GM19238 (cell line): ENCODE results near the gene C19orf33.
"Not testable (repeated sequence)": the region's sequence is repeated elsewhere in the genome, so short reads cannot be mapped to it uniquely, and the experiment has no call there.

Source experiments
- DNase-seq: peaks from one replicate; pipeline ENCODE4 v3.0.0; 2011; ENCODE audit warnings: low spot score; ENCODE audit not compliant: insufficient read length

The C19orf33 gene

DNA sequence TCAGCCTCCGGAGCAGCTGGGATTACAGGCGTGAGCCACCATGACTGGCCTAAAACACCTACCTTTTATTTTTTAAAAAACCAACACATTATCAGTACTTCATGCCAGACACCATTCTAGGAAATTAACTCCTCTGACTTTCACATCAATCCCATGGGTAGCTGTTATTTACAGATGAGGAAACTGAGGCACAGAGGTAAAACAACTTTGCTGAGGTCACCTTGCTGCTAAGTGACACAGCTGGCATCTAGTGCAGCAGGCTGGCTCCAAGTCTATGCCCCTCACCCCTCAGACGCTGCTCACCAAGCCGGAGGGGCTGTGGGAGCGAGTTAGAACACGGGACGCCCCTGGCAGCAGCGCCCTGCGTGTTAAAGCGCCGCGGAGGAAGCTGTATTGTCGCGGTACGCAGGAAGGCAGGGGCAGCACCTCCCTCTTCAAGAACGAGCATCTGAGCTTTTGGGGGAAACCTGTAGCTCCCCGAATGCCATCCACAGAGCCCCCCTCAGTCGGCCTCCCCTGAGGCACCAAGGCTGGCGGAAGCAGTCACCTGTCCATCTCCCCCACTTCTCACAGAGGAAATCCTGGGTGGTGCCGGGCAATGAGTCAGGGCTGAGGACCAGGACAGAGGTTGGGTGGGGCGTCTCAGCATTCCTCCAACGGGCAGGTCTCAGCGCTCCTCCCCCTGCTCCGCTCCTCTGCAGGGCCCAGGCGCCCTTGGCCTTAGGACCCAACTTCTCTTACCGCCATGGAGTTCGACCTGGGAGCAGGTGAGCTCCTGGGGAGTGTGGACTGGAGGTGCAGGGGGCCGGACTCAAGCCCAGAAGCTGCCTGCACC is at the start of gene C19orf33:
C19orf33 (plus strand) TSS at position 735 of the 835 bp plus-strand sequence; CDS start at position 746, 11 bp downstream.
- no peak for DNase-seq

DNA sequence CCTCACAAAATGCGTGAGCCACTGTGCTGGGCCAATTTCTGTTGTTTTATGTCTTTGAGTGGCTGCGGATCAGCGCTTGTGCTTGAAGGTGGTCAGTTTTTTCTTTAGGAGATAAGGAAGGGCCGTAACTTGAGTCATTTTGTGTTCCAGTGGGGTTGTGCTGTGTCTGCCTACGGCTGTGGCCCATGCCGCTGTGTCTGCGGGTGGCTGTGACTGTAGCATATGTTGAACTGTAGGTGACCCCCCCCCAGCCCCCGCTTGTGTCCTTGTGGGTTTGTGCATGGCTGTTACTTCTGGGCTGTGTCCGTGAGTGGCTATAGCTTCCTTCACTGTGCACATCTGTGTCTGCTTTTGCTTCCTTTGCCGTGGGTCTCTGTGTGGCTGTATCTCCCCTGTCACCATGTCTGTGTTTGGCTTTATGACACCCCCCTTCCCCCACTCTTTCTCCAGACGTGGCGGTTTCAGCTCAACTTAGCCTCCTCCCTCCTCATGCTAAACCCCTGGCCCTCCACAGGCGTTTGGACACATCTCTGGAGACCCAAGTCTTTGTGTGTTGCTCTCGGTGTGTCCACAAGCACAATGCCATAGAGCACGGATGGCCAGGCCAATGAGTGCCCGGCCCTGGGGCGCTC is 48.6 kb upstream of the C19orf33 start:
- no peak for DNase-seq

DNA sequence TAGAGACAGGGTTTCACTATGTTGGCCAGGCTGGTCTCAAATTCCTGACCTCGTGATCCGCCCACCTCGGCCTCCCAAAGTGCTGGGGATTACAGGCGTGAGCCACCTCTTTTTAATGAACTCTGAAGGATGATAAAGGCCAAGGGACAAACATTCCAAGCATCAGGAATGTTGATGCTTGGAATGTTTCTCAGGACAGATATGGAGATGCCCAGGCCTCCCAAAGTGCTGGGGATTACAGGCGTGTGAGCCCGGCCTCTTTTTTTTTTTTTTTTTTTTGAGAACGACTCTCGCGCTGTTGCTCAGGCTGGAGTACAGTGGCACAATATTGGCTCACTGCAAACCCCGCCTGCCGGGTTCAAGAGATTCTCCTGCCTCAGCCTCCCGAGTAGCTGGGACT is 42.1 kb upstream of the C19orf33 start:
- DNase-seq: not testable (repeated sequence)

DNA sequence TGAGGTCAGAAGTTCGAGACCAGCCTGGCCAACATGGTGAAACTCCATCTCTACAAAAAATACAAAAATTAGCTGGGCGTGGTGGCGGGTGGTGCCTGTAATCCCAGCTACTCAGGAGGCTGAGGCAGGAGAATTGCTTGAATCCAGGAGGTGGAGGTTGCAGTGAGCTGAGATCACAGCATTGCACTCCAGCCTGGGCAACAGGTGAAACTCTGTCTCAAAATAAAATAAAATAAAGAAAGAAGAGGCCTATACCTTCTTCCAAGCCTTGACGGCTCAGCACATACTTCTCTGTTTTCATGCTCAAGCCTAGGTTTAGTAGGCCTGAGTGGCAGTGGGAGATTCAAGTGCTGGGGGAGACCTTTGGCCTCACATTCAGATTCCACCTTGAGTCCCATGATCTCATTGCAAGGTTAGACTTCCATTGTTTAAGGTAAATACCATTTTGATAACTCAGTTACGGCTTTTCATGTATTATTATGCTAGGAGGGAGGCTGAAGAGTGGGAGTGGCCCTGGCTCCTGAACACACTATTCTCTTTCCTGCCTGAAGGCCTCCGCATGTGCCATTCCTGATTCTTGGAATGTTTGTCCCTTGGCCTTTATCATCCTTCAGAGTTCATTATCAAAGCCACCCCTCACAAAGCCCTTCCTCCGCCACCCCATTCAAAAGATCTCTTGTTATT is 41.3 kb upstream of the C19orf33 start:
- DNase-seq: no peak

DNA sequence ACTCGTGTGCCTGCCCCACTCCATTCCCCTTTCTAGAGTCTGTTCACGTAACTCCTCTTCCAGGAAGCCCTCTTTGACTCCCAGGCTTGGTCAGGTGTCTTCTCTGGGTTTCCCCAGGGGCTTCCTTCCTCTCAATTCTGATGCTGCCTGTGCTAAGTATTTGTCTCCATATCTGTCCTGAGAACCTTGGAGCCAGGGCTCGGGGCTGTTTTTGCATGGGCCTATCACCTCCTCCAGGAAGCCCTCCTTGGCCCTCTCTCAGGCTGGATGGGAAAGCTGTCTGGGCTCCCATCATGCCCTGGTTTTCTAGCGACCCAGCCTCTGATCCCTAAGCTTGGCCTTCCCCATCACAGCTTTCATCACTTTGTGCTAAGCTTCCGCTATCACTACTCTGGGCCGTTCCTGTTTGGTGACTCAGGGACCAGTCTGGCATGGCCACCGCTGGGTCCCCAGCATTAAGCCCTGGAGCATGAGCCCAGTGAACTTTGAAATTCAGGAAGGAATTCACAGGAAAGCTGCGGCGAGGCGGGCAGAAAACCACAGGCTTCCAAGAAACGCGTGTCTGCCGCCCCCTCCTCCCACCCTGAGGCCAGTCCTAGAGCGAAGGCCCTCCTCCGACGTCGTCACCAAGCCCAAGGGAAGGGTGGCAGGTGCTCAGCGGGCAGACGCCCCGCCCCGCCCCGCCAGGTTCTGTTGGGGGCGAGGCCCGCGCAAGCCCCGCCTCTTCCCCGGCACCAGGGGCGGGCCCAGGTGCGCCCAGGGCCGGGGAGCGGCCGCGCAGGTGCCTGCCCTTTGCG is 40.2 kb upstream of the C19orf33 start:
- DNase-seq: peak; percentile 53

DNA sequence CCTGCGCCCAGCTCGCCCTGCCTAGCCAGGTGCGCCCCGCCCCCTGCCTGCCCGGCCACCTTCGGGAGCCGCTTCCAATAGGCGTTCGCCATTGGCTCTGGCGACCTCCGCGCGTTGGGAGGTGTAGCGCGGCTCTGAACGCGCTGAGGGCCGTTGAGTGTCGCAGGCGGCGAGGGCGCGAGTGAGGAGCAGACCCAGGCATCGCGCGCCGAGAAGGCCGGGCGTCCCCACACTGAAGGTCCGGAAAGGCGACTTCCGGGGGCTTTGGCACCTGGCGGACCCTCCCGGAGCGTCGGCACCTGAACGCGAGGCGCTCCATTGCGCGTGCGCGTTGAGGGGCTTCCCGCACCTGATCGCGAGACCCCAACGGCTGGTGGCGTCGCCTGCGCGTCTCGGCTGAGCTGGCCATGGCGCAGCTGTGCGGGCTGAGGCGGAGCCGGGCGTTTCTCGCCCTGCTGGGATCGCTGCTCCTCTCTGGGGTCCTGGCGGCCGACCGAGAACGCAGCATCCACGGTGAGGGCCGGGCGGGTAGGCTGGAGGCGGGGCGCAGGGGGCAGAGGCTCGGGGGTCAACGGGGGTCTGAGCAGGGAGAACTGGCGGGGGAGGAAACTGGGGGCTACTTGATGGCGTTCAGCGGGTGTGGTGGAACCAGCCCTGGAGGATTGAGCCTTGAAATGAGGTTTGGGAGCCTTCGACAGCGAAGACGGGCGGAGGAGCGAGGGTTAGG is 39.4 kb upstream of the C19orf33 start, which contains the start of gene SPINT2:
SPINT2 (plus strand) TSS at position 88 of the 727 bp plus-strand sequence; CDS start at position 408, 320 bp downstream.
- DNase-seq: peak; percentile 47

DNA sequence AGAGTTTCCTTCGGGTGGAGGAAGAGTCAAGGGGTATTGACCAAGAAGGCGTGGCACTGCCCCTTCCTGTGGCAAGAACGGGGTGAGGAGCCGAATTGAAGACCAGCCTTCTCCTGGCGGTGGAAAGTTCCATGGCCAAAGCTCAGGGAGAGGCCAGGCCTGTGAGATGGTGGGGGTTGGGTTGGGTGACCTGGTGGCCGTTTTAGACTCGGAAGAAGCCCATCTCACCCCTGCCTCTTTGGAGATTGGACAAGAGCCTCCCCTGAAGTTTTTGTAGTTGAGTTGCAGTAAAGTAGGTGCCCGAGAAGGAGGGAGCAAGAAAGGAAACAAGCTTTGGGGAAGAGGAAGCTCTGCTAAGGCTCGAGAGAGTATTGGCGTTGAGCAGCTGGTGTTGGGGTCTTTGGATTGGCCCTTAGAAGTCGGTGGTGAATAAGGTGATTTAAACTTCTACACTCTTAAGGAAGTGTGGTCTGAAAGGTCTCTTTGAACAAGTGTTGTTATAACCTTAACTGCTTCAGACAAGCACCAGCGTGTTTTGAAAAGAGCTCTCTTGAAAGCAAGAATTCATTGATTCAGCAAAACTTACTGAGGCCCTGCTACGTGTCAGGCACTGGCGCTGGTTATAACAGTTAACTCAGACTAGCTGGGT is 38.7 kb upstream of the C19orf33 start:
- no peak for DNase-seq

DNA sequence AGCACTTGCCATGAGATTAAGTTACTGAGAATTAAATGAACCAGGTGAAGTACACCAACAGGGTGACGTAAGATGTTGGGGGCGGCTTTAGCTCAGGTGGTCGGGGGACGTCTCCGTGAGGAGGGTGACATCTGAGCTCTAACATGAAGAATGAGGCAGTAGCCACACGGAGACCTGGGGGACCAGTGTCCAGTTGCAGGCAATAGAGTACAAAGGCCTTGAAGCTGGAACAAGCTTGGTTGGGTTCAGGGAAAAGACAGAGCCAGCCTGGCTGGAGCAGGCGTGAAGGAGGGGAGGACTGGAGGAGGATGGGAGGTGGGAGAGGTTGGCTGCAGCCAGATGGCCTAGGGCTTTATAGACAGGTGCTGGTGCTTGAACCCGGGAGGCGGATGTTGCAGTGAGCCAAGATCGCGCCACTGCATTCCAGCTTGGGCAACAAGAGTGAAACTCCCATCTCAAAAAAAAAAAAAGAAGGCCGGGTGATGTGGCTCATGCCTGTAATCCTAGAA is 38.1 kb upstream of the C19orf33 start:
- DNase-seq: no peak

DNA sequence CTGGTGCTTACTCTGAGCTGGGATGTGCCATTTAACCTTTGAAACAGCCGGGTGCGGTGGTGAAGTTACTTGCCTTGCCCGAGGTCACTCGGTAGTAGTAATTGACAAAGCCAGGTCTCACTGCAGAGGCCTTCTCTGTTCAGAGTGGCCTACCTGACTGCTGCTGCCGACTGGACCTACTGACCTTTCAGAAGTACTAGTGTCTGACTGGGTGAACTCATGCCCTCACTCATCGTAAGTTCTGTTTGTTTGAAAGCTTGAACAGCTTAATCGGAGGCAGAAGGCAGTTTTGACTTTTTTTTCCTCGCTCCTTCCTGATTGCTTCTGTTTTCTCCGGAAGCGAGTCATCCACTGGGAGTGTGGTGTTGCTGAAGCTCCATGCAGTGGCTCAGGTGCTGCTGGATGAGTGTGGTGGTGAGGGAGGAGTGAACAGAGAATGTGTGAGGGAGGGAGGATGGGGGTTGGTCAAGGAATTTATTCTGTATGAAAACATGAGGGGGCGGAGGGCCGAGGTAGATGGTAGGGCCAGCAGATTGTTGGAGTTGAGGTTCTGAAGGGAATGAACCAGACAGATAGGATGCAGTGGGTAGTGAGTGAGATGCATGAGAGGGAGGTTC is 37.0 kb upstream of the C19orf33 start:
- DNase-seq: no peak

DNA sequence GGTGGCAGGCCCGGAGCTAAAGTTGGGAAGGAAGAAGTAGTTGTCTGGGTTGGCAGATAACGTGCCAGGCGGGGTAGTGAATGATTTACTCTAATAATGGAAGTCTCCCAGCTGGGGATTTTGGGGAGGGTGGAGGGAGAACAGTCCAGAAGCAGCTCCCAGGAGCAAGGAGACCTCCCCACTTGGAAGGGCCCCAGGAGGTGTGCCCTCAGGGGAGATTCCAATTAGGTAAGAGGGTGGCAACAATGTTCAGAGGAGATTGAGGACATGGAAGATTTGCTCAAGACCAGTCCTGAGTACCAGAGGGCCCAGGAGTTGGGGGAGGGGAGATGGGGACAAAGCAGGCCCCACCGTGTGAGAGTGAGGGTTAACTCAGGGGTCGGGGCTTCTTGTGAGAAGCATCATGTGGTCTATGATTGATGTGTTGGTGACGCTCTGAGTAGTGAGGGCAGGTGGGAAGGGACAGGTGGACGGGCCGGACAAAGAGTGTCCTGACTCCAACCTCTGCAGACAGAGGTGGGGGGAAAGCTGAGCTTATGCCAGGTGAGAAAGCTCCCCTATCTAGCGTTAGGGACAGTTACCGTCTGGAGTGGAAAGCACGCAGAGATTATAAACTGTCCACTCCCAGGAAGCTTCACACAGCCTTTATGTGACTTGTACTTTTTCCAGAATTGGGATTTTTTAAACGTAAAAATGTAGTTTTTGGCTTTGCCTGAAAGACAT is 36.1 kb upstream of the C19orf33 start:
- no peak for DNase-seq

DNA sequence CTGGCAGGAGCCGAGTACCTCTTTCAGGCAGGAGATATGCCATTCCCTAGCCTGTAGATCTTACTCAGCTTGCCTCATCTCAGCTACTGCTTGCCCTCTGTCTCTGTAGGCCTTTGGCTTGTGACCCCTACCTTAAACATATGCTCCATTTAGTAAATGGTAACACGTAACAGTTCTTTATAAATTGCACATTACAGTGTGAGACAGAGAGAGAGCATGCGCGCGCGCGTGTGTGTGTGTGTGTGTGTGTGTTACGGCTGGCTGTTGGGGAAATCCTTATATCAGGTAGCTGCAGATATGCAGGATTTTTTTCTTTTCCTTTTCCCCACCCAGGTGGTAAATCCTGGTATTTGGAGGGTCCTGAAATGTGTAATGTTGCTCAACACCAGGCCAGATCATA is 35.5 kb upstream of the C19orf33 start:
- no peak for DNase-seq

DNA sequence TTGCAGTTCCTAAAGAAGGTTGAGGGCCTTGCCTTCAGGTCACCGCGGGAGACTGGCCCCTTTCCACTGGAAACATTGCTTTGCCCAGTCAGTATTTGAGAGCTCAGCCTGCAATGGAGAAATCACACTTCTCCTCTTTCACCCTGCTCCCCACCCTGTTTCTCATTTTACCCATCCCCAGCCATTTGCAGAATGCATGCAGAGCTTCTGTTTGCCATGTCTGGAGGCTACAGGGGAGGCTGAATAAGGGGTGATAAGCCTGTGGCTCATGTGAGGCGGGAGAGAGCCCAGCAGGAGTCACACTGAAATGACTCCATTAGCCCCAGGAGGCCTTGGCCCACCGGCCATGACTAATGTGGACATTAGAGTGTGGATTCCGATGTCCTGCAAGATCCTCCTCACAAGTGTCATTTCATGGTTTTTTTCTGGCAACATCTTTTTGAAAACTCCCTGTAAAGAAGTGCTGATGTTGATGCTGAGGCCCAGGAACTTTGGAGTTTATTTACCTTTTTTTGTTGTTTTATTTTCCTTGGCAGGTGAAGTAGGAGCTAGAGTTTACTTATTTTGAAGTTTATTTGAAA is 33.4 kb upstream of the C19orf33 start:
- DNase-seq: no peak

DNA sequence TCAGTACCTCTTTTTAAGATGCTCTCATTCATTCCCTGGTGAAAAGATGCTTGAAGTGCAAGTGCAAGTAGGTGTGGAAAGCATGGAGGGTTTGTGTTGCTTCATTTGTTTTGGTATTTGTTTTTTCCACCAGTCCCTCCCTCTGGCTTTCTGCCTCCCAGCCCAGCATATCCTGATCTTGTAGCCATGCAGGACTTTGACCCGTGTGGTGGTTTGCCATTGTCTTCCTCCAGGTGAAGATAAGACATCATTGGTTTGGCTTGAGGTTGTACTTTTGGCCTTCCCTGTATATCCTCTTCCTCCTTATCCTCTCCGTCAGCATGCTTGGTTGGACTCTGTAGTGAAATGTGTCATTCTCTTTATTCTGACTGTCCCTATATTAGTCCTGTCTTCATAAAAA is 30.6 kb upstream of the C19orf33 start:
- no peak for DNase-seq

DNA sequence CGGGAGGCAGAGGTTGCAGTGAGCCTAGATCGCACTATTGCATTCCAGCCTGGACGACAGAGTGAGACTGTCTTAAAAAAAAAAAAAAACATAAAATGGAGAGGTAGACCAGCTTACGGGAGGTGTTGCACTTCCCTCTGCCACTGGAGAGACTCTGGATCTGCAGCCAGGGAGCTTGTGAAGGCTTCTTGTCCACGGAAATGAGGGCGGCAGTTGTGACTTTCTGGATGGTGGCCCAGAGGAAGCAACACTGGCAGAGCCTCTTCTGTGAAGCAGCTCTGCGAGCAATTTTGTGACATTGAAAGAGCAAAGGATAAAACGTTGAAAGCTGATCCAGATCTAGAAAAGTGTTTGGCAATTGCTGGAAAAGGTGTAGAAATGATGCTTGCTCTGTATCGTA is 29.3 kb upstream of the C19orf33 start:
- no peak for DNase-seq

DNA sequence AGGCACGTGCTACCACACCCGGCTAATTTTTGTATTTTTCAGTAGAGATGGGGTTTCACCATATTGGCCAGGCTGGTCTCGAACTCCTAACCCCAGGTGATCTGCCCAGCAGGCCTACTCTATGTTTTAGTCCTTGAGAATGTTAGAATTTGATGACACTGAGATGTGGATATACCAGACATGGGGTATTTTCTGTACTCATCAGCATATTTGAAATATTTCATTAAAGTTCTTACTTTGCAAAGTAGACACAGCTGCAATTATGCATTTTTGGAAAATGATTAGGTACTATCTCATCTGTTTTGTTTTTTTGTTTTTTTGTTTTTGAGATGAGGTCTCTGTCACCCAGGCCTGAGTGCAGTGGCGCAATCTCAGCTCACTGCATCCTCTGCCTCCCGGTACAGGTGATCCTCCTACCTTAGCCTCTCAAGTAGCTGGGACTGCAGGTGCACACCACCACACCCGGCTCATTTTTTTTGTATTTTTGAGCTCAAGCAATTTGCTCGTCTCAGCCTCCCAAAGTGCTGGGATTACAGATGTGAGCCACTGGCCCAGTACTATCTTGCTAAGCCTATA is 27.0 kb upstream of the C19orf33 start:
- no peak for DNase-seq

DNA sequence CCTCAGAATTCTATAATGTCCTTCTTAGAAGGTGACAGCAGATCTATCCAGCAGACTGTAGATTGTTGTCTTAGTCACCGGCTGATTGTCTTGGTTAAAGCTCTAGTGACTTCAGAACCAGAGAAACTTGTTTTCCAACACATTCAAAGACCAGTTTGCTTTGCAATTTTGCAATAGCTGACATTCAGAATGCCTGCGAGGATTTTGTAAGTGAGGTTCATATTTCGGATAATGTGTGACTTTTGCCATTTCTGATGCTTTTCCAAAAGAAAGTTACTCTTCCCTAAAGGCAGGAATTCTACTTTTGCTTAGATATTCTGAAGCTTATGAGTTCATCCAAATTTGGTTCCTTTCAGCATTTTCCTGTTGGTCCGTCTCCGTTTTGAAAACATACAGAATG is 26.5 kb upstream of the C19orf33 start:
- DNase-seq: no peak

DNA sequence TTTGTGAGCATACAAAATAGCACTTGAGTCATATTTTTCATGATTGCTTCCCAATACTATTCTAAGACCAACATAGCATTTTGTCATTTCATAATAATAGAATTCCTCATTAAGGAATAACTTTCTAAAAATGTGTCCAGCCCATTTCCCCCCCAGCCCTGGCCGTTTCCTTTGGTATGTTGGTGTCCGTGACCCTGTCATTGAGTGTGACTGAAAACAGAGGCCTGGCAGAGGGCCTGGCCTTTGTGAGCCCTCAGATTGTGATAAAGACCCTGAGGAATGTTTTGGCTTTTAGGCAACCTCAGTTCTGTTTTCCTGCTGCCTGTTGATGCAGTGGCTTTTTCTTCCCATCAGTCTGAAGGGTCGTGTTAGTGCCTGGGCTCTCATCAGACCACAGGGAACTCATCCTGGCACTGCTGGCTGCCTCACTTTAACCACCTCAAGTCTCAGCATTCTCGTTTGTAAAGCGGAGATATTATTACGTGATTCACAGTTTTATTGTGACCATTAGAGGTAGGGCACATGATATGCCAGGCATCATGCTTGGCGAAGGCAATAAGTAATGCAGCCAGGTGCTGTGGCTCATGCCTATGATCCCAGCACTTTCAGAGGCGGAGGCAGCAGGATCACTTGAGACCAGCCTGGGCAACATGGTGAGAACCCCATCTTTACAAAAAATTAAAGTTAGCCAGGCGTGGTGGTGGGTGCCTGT is 25.9 kb upstream of the C19orf33 start:
- DNase-seq: no peak

DNA sequence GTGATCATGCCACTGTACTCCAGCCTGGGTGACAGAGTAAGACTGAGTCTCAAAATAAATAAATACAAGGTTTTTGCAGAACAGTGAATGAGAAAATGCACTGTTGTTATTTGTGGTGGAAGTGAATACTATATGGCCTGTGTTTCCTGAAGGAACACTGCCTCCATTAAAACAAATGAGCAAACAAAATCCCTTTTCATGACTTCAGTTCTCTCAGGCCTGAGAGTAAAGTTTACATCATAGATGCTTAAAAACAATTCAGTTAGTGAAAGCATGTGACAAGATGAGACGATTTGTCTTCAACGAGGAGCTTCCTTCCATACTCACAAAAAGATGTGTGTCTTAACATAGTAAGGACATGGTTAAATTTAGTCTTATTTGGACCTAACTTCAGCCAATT is 25.3 kb upstream of the C19orf33 start:
- no peak for DNase-seq
